Daoy (cell line): ENCODE results near the gene GTF2F2. TPM values are rescaled to one million over a fixed set of nuclear protein-coding genes. Genes with fewer than 3 reads are reported as not detected.
A peak's percentile ranks its signal among the peaks of the same experiment; 100 is the strongest.

Experiments
- DNase-seq: peaks from one replicate; pipeline ENCODE4 v3.0.0-alpha.2; 2015; ENCODE audit warnings: low read depth
- total RNA-seq: library from RNA; depleted of rRNA; stranded (reverse); fragments of >200 nt; shearing (Covaris generic); gene quantifications from 2 replicates; pipeline ENCODE4 v1.2.3, GENCODE V29; 2014

The GTF2F2 gene
- total RNA-seq, 1 experiment from 2014 or later: 45.2 TPM

GRCh38 chr13:45120967-45121831 is 889 bp downstream of the GTF2F2 start:
- DNase-seq: no peak

- no peak for DNase-seq
These were observed 2.6 kb downstream of the GTF2F2 start for GRCh38 chr13:45122941-45123340.

- no peak for DNase-seq
These were observed 12.2 kb downstream of the GTF2F2 start for GRCh38 chr13:45132369-45133064.

GRCh38 chr13:45133396-45134118 is 13.2 kb downstream of the GTF2F2 start:
- no peak for DNase-seq

GRCh38 chr13:45136741-45137504 is 16.6 kb downstream of the GTF2F2 start:
- DNase-seq: no peak

- DNase-seq: no peak
These were observed 17.2 kb downstream of the GTF2F2 start for GRCh38 chr13:45137526-45137925.

GRCh38 chr13:45138282-45138681 is 18.0 kb downstream of the GTF2F2 start:
- DNase-seq: no peak

- no peak for DNase-seq
These were observed 21.1 kb downstream of the GTF2F2 start for GRCh38 chr13:45141369-45141768.

- no peak for DNase-seq
These were observed 22.4 kb downstream of the GTF2F2 start for GRCh38 chr13:45142440-45143345.

GRCh38 chr13:45143346-45143751 is 23.0 kb downstream of the GTF2F2 start:
- DNase-seq: no peak

- no peak for DNase-seq
These were observed 29.7 kb downstream of the GTF2F2 start for GRCh38 chr13:45149964-45150363.

- DNase-seq: no peak
These were observed 36.5 kb downstream of the GTF2F2 start for GRCh38 chr13:45156565-45157361.

- DNase-seq: peak; percentile 24
These were observed 41.9 kb downstream of the GTF2F2 start for GRCh38 chr13:45162194-45162593.

GRCh38 chr13:45162821-45163220 is 42.5 kb downstream of the GTF2F2 start:
- peak; percentile 74 for DNase-seq

GRCh38 chr13:45166858-45167257 is 46.5 kb downstream of the GTF2F2 start:
- no peak for DNase-seq

GRCh38 chr13:45167611-45168554 is 47.6 kb downstream of the GTF2F2 start:
- DNase-seq: peak; percentile 24

- no peak for DNase-seq
These were observed 48.2 kb downstream of the GTF2F2 start for GRCh38 chr13:45168555-45168930.

GRCh38 chr13:45174478-45174877 is 54.2 kb downstream of the GTF2F2 start:
- no peak for DNase-seq
